GM23338 (cell line): ENCODE results near the gene GPR55. TPM values are rescaled to one million over a fixed set of nuclear protein-coding genes. Genes with fewer than 3 reads are reported as not detected.

Experiments
- ATAC-seq: fragments of 200-7000 bp; cut with Tn5 transposase; 3 replicates; pipeline ENCODE4 v1.9.1; 2020
- DNase-seq: peaks from one replicate; pipeline ENCODE4 v3.0.0-alpha.2; 2015; ENCODE audit warnings: low spot score
- H2AFZ ChIP-seq: fragments of 200-600 bp; sonication (generic); 2 replicates; pipeline ENCODE4 v1.8.0; 2016; ENCODE audit warnings: antibody characterized with exemption, mild to moderate bottlenecking, moderate library complexity
- H3F3A ChIP-seq: fragments of 200-600 bp; sonication (generic); replicated peaks from 2 replicates; pipeline ENCODE4 v1.8.0; 2017; ENCODE audit warnings: antibody characterized with exemption, mixed run types, low read depth
- H3K27ac ChIP-seq: fragments of 200-600 bp; sonication (generic); 2 replicates; pipeline ENCODE4 v1.6.1; 2016; ENCODE audit warnings: low read depth
- H3K27me3 ChIP-seq: fragments of 200-600 bp; sonication (generic); 2 replicates; pipeline ENCODE4 v1.8.0; 2016; ENCODE audit warnings: mild to moderate bottlenecking, mixed run types, moderate library complexity; ENCODE audit not compliant: insufficient read depth
- H3K36me3 ChIP-seq: fragments of 200-600 bp; sonication (generic); 2 replicates; pipeline ENCODE4 v1.8.0; 2016; ENCODE audit warnings: mild to moderate bottlenecking; ENCODE audit not compliant: insufficient read depth
- H3K4me1 ChIP-seq: fragments of 200-600 bp; sonication (generic); 2 replicates; pipeline ENCODE4 v1.8.0; 2016; ENCODE audit warnings: mild to moderate bottlenecking, moderate library complexity; ENCODE audit not compliant: insufficient read depth
- H3K4me2 ChIP-seq: fragments of 200-600 bp; sonication (generic); 2 replicates; pipeline ENCODE4 v1.7.1; 2017; ENCODE audit warnings: mixed run types
- H3K4me3 ChIP-seq: fragments of 200-600 bp; sonication (generic); 2 replicates; pipeline ENCODE4 v1.6.1; 2016; ENCODE audit warnings: mixed run types
- H3K79me2 ChIP-seq: fragments of 200-600 bp; sonication (generic); replicated peaks from 2 replicates; pipeline ENCODE4 v1.8.0; 2017; ENCODE audit warnings: mild to moderate bottlenecking; ENCODE audit not compliant: insufficient read depth
- H3K9me2 ChIP-seq: fragments of 200-600 bp; sonication (generic); 2 replicates; pipeline ENCODE4 v1.8.0; 2017; ENCODE audit not compliant: insufficient read depth
- H4K20me1 ChIP-seq: fragments of 200-600 bp; sonication (generic); replicated peaks from 2 replicates; pipeline ENCODE4 v1.8.0; 2017; ENCODE audit warnings: mild to moderate bottlenecking; ENCODE audit not compliant: insufficient read depth
- H3K27ac Mint-ChIP-seq: 2 replicates; pipeline ENCODE4 v1.8.0; 2020; ENCODE audit warnings: inconsistent platforms, mild to moderate bottlenecking, moderate library complexity, mixed read lengths
- H3K27me3 Mint-ChIP-seq: 3 replicates; pipeline ENCODE4 v1.8.0; 2022; ENCODE audit warnings: low read depth, mild to moderate bottlenecking, moderate library complexity, mixed read lengths, inconsistent platforms; ENCODE audit not compliant: insufficient read depth, poor library complexity
- H3K36me3 Mint-ChIP-seq: 3 replicates; pipeline ENCODE4 v1.8.0; 2021; ENCODE audit warnings: low read depth, mild to moderate bottlenecking, inconsistent platforms, moderate library complexity, mixed read lengths
- H3K4me1 Mint-ChIP-seq: 3 replicates; pipeline ENCODE4 v1.8.0; 2020; ENCODE audit warnings: mild to moderate bottlenecking, inconsistent platforms, mixed read lengths
- H3K4me3 Mint-ChIP-seq: 3 replicates; pipeline ENCODE4 v1.8.0; 2021; ENCODE audit warnings: moderate library complexity, mild to moderate bottlenecking, inconsistent platforms, mixed read lengths
- H3K9me3 Mint-ChIP-seq: 3 replicates; pipeline ENCODE4 v1.8.0; 2020; ENCODE audit warnings: moderate library complexity, mild to moderate bottlenecking, inconsistent platforms, mixed read lengths
- NANOG ChIP-seq: IDR thresholded peaks from 2 replicates; pipeline ENCODE4 v1.6.1; 2016; ENCODE audit warnings: antibody characterized with exemption, borderline replicate concordance
- POLR2AphosphoS5 ChIP-seq: IDR thresholded peaks from 2 replicates; pipeline ENCODE4 v1.6.1; 2016; ENCODE audit warnings: antibody characterized with exemption, low read depth
- ZNF331 ChIP-seq: fragments of 250-450 bp; sonication (Bioruptor Pico); IDR thresholded peaks from 2 replicates; pipeline ENCODE4 v1.5.0; 2020; ENCODE audit warnings: low read depth, mild to moderate bottlenecking, moderate library complexity
- ZNF462 ChIP-seq: fragments of 250-450 bp; sonication (Bioruptor Pico); IDR thresholded peaks from 2 replicates; pipeline ENCODE4 v1.5.0; 2020; ENCODE audit warnings: mild to moderate bottlenecking, moderate library complexity
- polyA plus RNA-seq: library from polyadenylated mRNA; unstranded; fragments of >200 nt; fragmentation: Nextera tagmentation; extraction: Ambion mirVana; gene quantifications from 2 replicates; pipeline ENCODE4 v1.2.1, GENCODE V29; 2016
- total RNA-seq: library from RNA; depleted of rRNA; stranded (reverse); fragments of >200 nt; shearing (Covaris generic); gene quantifications from 2 replicates; pipeline ENCODE4 v1.2.3, GENCODE V29; 2014

GPR55 gene
- total and polyA plus RNA-seq, 2 experiments from 2014 or later, result not detected

DNA sequence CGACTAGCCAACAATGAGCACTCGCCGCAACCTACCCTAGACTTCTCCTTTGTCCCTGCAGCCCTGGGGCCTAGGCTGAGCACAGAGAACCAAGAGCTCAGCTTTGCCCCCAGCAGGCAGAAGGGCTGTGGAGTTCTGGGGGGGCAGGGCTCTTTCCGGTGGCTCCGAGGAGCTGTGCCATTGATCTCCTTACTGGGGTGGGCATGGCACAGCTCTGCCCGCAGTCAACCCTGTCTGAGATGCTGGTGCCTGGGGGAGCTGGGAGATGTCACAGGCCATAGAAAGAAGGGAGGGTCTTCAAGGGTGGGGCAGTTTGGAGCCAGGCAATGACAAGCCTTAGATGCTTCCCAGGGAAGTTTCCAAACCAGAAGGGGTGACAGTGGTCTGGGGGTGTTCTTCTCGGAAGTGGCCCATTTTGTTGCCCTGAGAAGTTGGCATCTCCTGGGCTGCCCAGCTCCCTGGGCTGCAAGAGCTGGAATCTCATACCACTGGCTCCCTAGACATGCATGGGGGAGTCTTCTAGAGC, 14.1 kb upstream of the GPR55 start:
- no peak for TF ChIP-seq ZNF462
- Mint-ChIP-seq H3K27me3 (peaks cover 5% of the 10 kb centered on the region), H3K4me3 (no peak overlapping the region), H3K9me3 (peaks cover 33% of the 10 kb centered on the region), H3K4me1 (peaks cover 2% of the 10 kb centered on the region), H3K27ac (no peak overlapping the region), H3K36me3 (peaks cover 13% of the 10 kb centered on the region; the same call in 2 of the 3 replicates)
- Histone ChIP-seq H3K4me1 (no peaks in the 10 kb centered on the region), H2AFZ (no peak overlapping the region), H4K20me1 (no peaks in the 10 kb centered on the region), H3K36me3 (0 out of 2 replicates have a peak, but pooled peaks cover 5% of the 10 kb centered on the region), H3K4me2 (no peak overlapping the region), H3K9me2 (peaks cover 2% of the 10 kb centered on the region; the same call in 1 of the 2 replicates), H3K79me2 (no peaks in the 10 kb centered on the region), H3K27me3 (no peaks in the 10 kb centered on the region), H3K27ac (no peak overlapping the region), H3F3A (no peaks in the 10 kb centered on the region), H3K4me3 (no peak overlapping the region)
- ATAC-seq (no peak), DNase-seq (no peak)

- no peaks in the 10 kb centered on the region for H3K4me1 ChIP-seq
- Mint-ChIP-seq H3K36me3 (peaks cover 13% of the 10 kb centered on the region; the same call in 2 of the 3 replicates), H3K27me3 (peaks cover 5% of the 10 kb centered on the region), H3K27ac (no peak overlapping the region), H3K4me1 (peaks cover 5% of the 10 kb centered on the region), H3K4me3 (no peak overlapping the region), H3K9me3 (peaks cover 33% of the 10 kb centered on the region)
- H3K4me3 ChIP-seq, result no peak overlapping the region
- H4K20me1 ChIP-seq, result no peaks in the 10 kb centered on the region
- ATAC-seq (no peak), DNase-seq (no peak)
- H3K79me2 ChIP-seq, result no peaks in the 10 kb centered on the region
- H3K36me3 ChIP-seq, result 0 out of 2 replicates have a peak, but pooled peaks cover 5% of the 10 kb centered on the region
- no peak overlapping the region for H3K27ac ChIP-seq
- peaks cover 2% of the 10 kb centered on the region; the same call in 1 of the 2 replicates for H3K9me2 ChIP-seq
- H3K4me2 ChIP-seq, result no peak overlapping the region
- no peak overlapping the region for H2AFZ ChIP-seq
- no peaks in the 10 kb centered on the region for H3F3A ChIP-seq
- H3K27me3 ChIP-seq, result no peaks in the 10 kb centered on the region
- no peak for TF ChIP-seq POLR2AphosphoS5
- TF ChIP-seq ZNF462, result no peak
- no peak for TF ChIP-seq ZNF331 (CRISPR knock-in tag)
- no peak for TF ChIP-seq NANOG
Observed at GRCh38 chr2:230938516-230939065, 13.5 kb upstream of the GPR55 start.
